Chondrocyte (in vitro differentiated cells): ENCODE data around the gene BAHD1. TPM values are rescaled to one million over a fixed set of nuclear protein-coding genes. Genes with fewer than 3 reads are reported as not detected.
A peak's percentile ranks its signal among the peaks of the same experiment; 100 is the strongest.

ENCODE experiments used
- DNase-seq: peaks from one replicate; pipeline ENCODE4 v3.0.0; 2021; ENCODE audit warnings: mixed read lengths, low spot score
- H3K27ac Mint-ChIP-seq: one replicate; pipeline ENCODE4 v1.8.0; 2021; ENCODE audit warnings: mild to moderate bottlenecking, moderate library complexity, mixed read lengths; ENCODE audit not compliant: unreplicated experiment
- H3K27me3 Mint-ChIP-seq: 2 replicates; pipeline ENCODE4 v1.8.0; 2021; ENCODE audit warnings: low read depth, mixed read lengths
- H3K36me3 Mint-ChIP-seq: 2 replicates; pipeline ENCODE4 v1.8.0; 2021; ENCODE audit warnings: low read depth, mixed read lengths
- H3K4me1 Mint-ChIP-seq: 2 replicates; pipeline ENCODE4 v1.8.0; 2021; ENCODE audit warnings: low read depth, mild to moderate bottlenecking, mixed read lengths
- H3K4me3 Mint-ChIP-seq: one replicate; pipeline ENCODE4 v1.8.0; 2021; ENCODE audit warnings: mild to moderate bottlenecking, moderate library complexity, mixed read lengths; ENCODE audit not compliant: unreplicated experiment
- H3K9me3 Mint-ChIP-seq: 2 replicates; pipeline ENCODE4 v1.8.0; 2021; ENCODE audit warnings: low read depth, mixed read lengths
- total RNA-seq: library from RNA; stranded (reverse); gene quantifications from 3 replicates; pipeline ENCODE4 v1.2.1, GENCODE V29; 2021
- TF ChIP-seq, protein P1 (sequence below): fragments of 200-600 bp; sonication (generic); IDR thresholded peaks from 2 replicates; pipeline ENCODE4 v1.5.0; 2021; ENCODE audit warnings: antibody characterized with exemption, mild to moderate bottlenecking, moderate library complexity

The BAHD1 gene
- total RNA-seq, 1 donor from 2014 or later = 24.8 TPM

DNA sequence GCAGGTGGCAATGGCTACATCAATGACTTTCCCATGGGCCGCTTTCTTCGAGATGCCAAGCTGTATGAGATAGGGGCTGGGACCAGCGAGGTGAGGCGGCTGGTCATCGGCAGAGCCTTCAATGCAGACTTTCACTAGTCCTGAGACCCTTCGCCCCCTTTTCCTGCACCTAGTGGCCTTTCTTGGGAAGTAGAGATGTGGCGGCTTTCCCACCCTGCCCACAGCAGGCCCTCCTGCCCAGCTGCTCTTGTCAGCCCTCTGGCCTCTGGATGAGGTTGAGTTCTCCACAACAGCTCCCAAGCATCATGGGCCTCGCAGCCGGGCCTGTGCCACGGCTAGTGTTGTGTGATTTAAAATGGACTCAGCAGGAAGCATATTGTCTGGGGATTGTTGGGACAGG, 22.6 kb upstream of the BAHD1 start:
- Mint-ChIP-seq H3K4me1 (peaks cover 13% of the 10 kb centered on the region), H3K27ac (no peak overlapping the region), H3K9me3 (no peaks in the 10 kb centered on the region), H3K27me3 (no peaks in the 10 kb centered on the region), H3K36me3 (peaks cover 22% of the 10 kb centered on the region), H3K4me3 (no peak overlapping the region)
- TF ChIP-seq, protein P1, sequence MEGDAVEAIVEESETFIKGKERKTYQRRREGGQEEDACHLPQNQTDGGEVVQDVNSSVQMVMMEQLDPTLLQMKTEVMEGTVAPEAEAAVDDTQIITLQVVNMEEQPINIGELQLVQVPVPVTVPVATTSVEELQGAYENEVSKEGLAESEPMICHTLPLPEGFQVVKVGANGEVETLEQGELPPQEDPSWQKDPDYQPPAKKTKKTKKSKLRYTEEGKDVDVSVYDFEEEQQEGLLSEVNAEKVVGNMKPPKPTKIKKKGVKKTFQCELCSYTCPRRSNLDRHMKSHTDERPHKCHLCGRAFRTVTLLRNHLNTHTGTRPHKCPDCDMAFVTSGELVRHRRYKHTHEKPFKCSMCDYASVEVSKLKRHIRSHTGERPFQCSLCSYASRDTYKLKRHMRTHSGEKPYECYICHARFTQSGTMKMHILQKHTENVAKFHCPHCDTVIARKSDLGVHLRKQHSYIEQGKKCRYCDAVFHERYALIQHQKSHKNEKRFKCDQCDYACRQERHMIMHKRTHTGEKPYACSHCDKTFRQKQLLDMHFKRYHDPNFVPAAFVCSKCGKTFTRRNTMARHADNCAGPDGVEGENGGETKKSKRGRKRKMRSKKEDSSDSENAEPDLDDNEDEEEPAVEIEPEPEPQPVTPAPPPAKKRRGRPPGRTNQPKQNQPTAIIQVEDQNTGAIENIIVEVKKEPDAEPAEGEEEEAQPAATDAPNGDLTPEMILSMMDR = no peak
- no peak for DNase-seq

DNA sequence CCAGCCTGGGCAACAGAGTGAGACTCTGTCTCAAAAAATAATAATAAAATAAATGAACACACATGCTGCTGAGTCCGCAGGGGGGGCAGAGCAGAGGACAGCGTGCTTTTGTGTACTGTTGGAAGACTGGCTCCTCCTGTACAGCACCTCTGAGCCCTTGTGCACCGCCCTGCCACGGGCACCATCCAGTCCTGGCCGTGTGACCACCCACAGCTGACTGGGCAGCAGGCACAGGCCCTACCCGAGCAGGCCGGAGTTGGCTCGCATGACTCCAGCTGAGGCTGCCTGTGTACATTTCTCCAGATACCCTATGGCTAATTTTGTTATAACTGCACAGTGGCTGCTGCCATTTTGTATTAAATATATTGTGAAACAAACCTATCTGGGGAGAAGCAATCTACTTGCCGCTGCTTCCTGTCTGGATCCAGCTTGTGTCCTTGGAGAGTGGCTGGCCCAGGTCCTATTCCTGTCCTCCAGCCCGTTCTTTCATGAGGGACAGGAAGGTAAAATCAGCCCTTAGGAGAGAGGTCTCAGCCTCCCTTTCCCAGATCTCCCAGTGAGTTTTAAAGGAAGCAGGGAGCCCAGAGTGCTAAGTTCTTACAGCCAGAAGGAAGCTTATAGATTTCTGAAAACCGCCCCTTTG, 20.6 kb upstream of the BAHD1 start:
- H3K27me3 Mint-ChIP-seq = no peaks in the 10 kb centered on the region
- H3K4me1 Mint-ChIP-seq = peaks cover 13% of the 10 kb centered on the region

DNA sequence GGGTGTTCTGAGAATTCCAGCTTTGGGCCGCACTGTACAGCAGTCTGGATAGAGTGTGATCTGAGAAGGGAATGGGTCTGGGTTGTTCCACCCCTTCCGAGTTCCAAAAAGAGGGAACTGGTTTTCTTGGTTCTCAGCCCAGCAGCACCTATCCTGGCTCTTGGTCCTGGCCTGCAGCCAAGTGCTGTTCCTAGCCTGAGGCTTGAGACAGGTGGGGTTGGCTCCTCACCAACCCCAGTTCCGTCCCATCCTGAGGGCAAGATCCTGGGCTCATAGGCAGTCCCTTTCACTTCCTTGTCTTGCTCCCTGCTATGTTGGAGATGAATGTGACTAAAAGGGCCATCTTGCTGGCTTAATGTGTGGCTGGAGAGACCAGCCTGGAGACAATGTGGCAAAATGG, 20.0 kb upstream of the BAHD1 start:
- Mint-ChIP-seq H3K27me3 (no peaks in the 10 kb centered on the region), H3K9me3 (no peaks in the 10 kb centered on the region), H3K27ac (no peak overlapping the region), H3K4me3 (no peak overlapping the region), H3K4me1 (peaks cover 13% of the 10 kb centered on the region), H3K36me3 (peaks cover 8% of the 10 kb centered on the region)
- DNase-seq = no peak
- TF ChIP-seq, protein P1 = no peak

More for the DNA sequence above, 20.6 kb upstream of the BAHD1 start:
- H3K36me3 Mint-ChIP-seq = peaks cover 11% of the 10 kb centered on the region
- DNase-seq = no peak
- H3K9me3 Mint-ChIP-seq = no peaks in the 10 kb centered on the region
- TF ChIP-seq, protein P1 = no peak
- H3K27ac Mint-ChIP-seq = no peak overlapping the region
- no peak overlapping the region for H3K4me3 Mint-ChIP-seq

DNA sequence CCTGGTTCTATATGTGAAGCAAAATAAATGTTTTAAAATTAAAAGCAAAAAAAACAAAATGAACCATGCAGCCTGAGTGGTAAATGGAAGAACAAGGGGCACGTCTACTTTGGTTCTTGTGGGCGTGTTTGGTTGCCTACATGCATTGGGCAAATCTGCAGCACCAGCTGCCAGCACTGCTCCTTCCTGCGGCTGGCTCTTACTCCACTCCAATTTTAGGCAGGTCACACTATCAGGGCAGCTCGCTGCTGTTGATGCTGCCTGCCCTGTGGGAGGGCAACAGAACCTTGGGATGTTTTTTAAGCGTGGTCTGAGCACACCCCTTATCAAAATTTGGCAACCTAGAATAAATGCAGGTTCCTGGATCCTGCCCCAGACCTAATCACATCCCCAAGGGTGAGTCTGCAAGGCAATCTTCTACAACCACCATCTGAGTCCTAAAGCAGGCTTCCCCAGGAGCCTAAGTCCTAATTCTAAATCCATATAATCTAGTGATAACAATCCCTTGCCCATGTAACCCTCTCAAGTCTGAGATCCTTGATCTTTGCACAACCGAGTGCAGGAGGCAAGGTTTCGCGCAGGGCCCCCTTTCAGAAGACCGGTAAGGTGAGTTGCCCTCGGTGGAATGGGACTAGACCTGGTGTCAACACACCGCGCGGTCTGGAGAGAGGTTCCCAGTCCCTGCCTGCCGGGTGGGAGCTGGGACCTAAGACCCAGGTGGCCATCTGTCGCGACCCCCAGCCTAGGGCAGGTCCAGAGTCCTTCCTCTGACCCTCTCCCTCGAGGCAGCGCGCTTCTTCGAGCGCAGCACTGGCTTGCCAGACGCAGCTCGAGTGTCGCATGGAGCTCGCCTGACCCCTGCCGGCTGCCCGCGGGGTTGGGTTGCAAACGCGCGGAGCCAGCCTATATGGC, 19.3 kb upstream of the BAHD1 start:
- Mint-ChIP-seq H3K27me3 (no peaks in the 10 kb centered on the region), H3K4me1 (peaks cover 13% of the 10 kb centered on the region), H3K27ac (no peak overlapping the region), H3K36me3 (peaks cover 8% of the 10 kb centered on the region), H3K4me3 (no peak overlapping the region), H3K9me3 (no peaks in the 10 kb centered on the region)
- TF ChIP-seq, protein P1 = peak; percentile 89
- no peak for DNase-seq

DNA sequence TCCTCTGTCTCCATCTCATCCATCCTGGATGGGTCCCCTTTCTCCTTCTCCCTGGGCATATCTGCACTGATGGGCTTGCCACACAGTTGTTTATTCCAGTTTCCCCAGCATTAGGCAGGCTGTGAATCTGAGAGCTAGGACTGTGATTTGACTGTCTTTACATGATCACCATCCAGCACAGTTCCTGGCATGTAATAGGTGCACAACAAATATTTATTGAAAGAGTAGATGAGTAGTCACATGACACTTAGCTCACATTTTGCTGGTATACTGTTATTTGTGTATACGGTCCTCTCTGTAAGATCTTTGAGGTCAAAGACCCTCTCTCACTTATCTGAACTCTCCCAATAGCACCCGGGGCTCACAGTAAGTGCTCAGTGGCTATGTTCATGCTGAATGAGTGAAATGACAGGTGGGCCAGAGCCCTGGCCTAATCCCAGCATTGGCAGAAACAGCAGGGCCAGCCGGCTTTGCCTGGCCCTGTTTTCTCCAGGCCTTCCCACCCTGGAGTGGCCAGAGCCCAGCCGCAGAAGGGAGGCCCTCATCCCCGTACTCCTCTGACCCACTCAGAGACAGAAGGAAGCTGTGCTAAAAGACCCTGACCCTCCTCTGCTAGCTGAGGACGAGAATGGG, 16.2 kb upstream of the BAHD1 start:
- Mint-ChIP-seq H3K27me3 (peaks cover 11% of the 10 kb centered on the region), H3K4me1 (peaks cover 13% of the 10 kb centered on the region), H3K4me3 (no peak overlapping the region), H3K36me3 (no peaks in the 10 kb centered on the region), H3K27ac (no peak overlapping the region), H3K9me3 (no peaks in the 10 kb centered on the region)
- TF ChIP-seq, protein P1 = no peak
- no peak for DNase-seq
